NCI-H146 (cell line): ENCODE data around the gene GPAT2.
"Not testable (repeated sequence)": the region's sequence is repeated elsewhere in the genome, so short reads cannot be mapped to it uniquely, and the experiment has no call there.

ENCODE experiments used
- DNase-seq: peaks from one replicate; lab custom pipeline; 2025; lab: John Stamatoyannopoulos, UW

Gene GPAT2

GRCh38 chr2:96064760-96065159, 30.0 kb upstream of the GPAT2 start:
- DNase-seq: not testable (repeated sequence)

DNA sequence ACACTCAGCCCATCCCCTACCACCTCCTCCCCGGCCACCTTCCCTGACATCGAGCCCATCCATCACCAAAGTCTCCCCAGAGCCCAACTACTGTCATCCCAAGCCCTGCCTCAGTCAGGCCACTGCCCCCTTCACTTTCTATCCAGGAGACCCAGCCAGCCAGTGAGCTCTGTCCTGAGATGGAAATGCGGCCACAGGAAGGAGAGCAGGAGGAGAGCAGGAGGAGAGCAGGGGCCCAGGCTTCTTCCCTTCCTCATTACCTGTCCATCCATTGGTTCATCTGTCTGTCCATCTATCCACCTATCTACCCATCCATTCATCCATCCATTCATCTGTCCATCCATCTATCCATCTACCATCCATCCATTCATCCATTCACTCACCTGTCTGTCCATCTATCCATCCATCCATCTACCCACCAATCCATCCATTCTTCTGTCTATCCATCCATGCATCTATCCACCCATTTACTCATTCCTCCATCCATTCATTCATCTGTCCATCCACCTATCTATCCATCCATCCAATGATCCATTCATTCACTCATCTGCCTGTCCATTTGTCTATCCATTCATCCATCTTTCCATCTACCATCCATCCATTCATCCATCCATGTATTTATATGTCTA, 29.4 kb upstream of the GPAT2 start:
- DNase-seq: not testable (repeated sequence)

DNA sequence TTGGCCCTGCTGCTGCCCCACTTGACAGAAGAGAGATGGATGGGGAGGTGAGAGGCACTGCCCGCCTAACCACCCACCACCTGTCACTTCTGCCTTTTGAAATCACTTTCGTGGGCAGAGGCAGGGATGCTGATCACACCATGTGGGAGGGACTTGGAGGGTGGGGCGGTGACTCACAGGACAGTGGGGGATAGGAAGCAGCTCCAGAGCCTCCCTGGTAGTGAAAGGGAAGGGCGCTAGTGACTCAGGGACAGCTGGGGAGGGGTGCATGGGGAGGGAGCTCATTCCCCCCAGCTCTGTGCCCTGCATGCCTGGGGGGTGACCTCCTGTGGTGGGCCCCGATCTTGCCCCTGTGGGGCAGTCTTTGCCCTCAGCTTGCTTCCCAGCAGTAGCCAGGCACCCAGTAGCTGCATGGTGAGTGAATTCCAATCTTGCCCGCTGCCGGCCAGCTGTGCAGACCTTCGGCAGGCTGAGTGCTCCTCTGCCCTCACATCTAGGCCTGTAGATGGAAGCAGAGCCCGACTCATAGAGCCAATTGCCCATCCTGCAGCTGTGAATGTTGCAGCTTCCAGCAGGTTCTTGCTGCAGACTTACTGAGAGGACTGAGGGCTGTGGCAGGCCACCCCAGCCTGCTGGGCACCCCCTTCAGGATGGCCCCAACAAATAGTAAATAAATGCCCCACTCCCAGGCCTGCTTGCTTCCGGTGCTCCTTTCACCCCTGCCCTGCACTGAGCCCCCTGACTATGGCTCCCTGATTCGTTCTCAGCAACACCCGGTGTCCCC, 28.6 kb upstream of the GPAT2 start:
- not testable (repeated sequence) for DNase-seq

GRCh38 chr2:96062483-96062882, 27.8 kb upstream of the GPAT2 start:
- DNase-seq: not testable (repeated sequence)

DNA sequence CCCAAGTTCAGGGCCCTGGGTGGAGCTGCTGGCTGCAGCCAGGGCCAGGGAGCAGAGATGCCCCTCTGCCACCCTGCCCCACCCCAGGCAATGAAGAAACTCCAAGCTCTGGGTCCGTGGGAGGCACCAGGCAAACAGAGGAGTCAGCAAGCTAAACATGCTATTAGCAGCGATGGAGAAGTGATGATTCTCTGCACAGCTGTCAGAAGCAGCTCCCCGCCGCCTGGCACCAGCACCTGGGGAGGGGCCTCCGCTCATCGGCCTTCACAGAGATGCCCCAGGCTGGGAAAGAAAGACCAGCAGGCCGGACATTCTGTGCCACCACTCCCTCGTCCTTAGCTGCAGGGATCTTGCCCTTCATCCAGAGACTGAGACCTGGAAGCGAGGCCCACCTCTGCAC, 27.2 kb upstream of the GPAT2 start:
- not testable (repeated sequence) for DNase-seq

- DNase-seq: not testable (repeated sequence)
Measured at GRCh38 chr2:96061197-96061817, 26.6 kb upstream of the GPAT2 start.

- DNase-seq: not testable (repeated sequence)
Measured at GRCh38 chr2:96060325-96060724, 25.6 kb upstream of the GPAT2 start.

DNA sequence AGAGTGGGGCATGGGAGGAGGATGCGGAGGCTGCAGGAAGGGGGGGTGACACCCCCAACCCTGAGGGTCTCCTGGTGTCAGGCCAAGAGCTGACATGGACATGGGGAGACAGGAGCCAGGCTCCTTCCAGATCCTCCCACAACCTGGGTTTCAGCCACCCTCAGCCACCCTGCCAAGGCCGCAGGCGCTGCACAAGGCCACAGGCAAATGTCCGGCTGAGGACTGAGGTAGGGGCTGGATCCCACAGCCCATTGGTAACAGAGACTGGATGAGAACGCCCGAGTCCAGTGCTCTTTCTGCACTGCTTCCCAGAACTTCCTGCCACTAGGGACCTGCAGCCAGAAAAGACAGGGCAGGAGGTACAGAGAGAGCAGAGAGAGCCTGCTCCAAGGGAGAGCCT, 24.7 kb upstream of the GPAT2 start:
- DNase-seq: not testable (repeated sequence)

GRCh38 chr2:96055830-96056229, 21.1 kb upstream of the GPAT2 start:
- DNase-seq: not testable (repeated sequence)

DNA sequence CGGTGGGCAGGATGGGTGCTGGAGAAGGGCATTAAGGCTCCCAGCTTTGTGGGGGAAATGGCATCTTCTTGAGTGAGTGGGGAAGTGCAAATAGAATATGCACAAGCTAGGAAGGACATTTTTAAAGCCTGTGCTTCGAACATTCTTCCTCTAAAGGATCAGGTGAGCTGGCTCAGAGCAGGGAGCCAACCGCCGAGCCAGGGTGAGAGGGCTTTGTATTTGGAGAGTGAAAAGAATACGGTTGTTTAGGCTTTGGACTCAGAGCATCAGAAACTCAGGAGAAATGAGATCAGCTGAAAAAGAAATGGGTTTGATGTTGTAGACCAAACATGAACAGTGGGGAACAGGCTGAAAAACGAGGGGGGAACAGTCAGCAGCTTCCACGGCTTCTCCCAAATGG, 19.8 kb upstream of the GPAT2 start:
- DNase-seq: not testable (repeated sequence)

DNA sequence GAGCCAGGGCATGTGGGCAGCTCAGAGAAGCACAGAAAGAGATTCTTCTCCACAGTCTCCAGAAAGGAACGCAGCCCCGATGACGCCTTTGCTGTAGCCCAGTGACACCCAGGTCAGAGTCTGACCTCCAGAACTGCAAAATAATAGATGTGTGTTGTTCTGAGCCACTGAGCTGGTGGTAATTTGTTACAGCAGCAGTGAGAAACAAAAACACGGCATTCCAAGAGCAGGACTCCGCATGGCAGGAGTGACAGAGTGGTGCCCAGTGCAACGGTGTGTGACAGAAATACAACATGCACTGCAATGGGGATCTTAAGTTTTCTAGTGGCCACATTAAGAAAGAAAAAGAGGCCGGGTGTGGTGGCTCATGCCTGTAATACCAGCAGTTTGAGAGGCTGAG, 18.7 kb upstream of the GPAT2 start:
- not testable (repeated sequence) for DNase-seq

DNA sequence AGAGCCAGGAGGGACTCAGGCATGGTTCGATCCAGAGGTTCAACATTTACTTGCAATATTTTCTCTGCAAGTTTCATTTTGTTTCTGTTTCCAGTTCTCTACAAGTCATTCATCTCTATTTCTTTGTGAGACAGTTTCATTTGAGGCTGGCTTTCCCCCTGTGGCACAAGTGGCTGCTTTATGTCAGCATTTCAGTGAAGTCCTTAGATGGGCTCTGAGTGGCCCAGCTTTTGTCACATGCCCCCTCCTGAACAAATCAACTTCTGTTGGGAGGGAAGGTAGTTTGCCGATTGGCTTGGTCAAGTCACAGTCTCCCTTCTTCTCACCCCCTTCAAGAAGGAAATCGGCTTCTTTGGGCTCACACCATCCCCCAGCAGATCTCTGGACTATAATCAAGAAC, 17.9 kb upstream of the GPAT2 start:
- DNase-seq: not testable (repeated sequence)

GRCh38 chr2:96049917-96050262, 15.2 kb upstream of the GPAT2 start:
- DNase-seq: not testable (repeated sequence)

- not testable (repeated sequence) for DNase-seq
Measured at GRCh38 chr2:96049049-96049916, 14.6 kb upstream of the GPAT2 start.

DNA sequence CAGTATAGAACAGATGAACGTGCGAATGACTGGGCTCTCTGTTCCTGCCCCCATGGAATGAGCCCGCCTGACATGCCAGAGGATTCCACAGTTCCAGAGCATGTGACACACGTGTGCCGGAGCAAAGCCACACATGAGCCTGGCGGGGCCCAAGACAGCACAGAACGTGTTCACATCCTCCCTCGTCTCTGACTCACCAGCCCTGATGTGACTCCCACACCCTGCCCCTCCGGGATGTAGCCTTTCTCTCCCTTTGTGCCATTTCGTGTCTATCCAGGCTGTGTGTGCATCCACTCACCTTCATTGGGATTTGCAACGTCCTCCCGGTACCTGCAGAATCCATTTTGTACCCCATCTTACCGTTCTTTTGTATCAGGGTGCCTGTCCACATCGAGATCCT, 838 bp upstream of the GPAT2 start:
- not testable (repeated sequence) for DNase-seq

GRCh38 chr2:96033997-96034396, 719 bp downstream of the GPAT2 start:
- DNase-seq: not testable (repeated sequence)

GRCh38 chr2:96027725-96028325, 6.9 kb downstream of the GPAT2 start:
- DNase-seq: not testable (repeated sequence)

GRCh38 chr2:96025755-96026154, 9.0 kb downstream of the GPAT2 start:
- DNase-seq: not testable (repeated sequence)

DNA sequence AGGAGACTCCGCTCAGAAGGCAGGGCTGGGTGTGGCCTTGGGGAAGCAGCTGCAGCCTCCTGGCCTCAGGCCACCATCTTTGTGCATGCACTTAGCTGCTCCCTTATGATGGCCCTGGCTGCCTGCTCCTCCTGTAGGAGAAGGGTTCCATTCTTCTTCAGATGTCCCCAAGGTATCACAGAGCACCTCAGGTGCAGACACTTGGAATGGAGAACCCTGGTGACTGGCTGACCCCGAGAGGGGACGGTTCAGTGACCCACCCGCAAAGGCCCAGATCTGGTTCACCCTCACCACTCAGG, 9.6 kb downstream of the GPAT2 start:
- no peak for DNase-seq

GRCh38 chr2:96024336-96025193, 10.2 kb downstream of the GPAT2 start:
- DNase-seq: no peak

DNA sequence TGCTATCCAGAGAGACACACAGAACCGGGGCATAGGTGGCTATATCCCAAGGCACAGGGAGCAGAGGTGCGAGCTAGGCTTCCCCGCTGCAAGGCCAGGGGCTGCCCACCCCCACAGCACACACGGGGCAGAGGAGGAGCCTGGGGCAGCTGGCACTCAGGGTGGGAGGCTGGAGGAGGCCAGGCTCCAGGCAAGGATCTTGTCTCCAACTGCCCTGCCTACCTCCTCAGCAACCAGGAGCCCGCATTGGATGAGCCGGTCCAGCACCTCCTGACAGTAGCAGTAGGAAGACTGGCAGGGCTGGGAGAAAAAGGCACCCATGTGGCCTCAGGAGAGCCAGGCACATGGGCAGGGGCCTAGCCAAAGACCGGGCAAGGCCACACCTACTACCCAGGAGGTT, 11.0 kb downstream of the GPAT2 start:
- not testable (repeated sequence) for DNase-seq
